Thyroid gland (tissue), 4 donors: ENCODE results near the gene IL1RL1. TPM values are rescaled to one million over a fixed set of nuclear protein-coding genes. Genes with fewer than 3 reads are reported as not detected.

Source experiments
- DNase-seq, 2 donors: peaks; one replicate each; pipeline ENCODE4 v3.0.0-alpha.2; 2019
- H3K27ac ChIP-seq, 3 donors: fragments of 200-600 bp; sonication (generic); 1 replicate in 2 of 3; 2 replicates in 1 of 3; pipeline ENCODE4 v1.5.1; 2016 to 2019; ENCODE audit warnings: mild to moderate bottlenecking in 1 of 3, moderate library complexity in 1 of 3
- H3K27me3 ChIP-seq: fragments of 200-600 bp; sonication (generic); one replicate; pipeline ENCODE4 v1.5.1; 2019
- H3K36me3 ChIP-seq, 2 donors: fragments of 200-600 bp; sonication (generic); one replicate each; pipeline ENCODE4 v1.5.1; 2016 to 2019
- H3K4me1 ChIP-seq, 2 donors: fragments of 200-600 bp; sonication (generic); one replicate each; pipeline ENCODE4 v1.5.1; 2017 to 2019
- H3K4me3 ChIP-seq, 3 donors: fragments of 200-600 bp; sonication (generic); replicated peaks in 1 of 3; 1 replicate in 2 of 3; 2 replicates in 1 of 3; pipeline ENCODE4 v1.5.1; 2016; ENCODE audit warnings: mild to moderate bottlenecking in 1 of 3
- H3K9me3 ChIP-seq: fragments of 200-600 bp; sonication (generic); one replicate; pipeline ENCODE4 v1.5.1; 2017
- POLR2A ChIP-seq, 2 donors: fragments of 450-650 bp; IDR thresholded peaks; one replicate each; pipeline ENCODE4 v1.6.1; 2017; ENCODE audit warnings: antibody characterized with exemption in 2 of 2, mild to moderate bottlenecking in 2 of 2, moderate library complexity in 1 of 2
- WGBS, 2 donors: methylation state at CpG; one replicate each; pipeline ENCODE4 v1.1.5; 2017; 5-methylcytosine and 5-hydroxymethylcytosine counted together
- intact Hi-C: fragments of 100-400 bp; cut with DNase I; formaldehyde crosslinking; loops from one replicate; pipeline ENCODE4 v1.15.1; 2023
- total RNA-seq, 4 donors: library from RNA; depleted of rRNA; stranded (reverse); fragments of >200 nt; gene quantifications; one replicate each; pipeline ENCODE4 v1.2.3, GENCODE V29; 2016
- TF ChIP-seq, protein P1 (sequence below), 6 experiments: fragments of 200-600 bp in 3 of 6; fragments of 450-650 bp in 3 of 6; sonication (generic) in 3 of 6; IDR thresholded peaks; one replicate each; pipeline ENCODE4 v1.5.1; 2016 to 2019; ENCODE audit warnings: antibody characterized with exemption in 6 of 6, mild to moderate bottlenecking in 2 of 6, inconsistent platforms in 1 of 6, moderate library complexity in 1 of 6

IL1RL1 gene
- total RNA-seq, 4 donors from 2014 or later = 1.0 to 5.0 (median 3.1) TPM

DNA sequence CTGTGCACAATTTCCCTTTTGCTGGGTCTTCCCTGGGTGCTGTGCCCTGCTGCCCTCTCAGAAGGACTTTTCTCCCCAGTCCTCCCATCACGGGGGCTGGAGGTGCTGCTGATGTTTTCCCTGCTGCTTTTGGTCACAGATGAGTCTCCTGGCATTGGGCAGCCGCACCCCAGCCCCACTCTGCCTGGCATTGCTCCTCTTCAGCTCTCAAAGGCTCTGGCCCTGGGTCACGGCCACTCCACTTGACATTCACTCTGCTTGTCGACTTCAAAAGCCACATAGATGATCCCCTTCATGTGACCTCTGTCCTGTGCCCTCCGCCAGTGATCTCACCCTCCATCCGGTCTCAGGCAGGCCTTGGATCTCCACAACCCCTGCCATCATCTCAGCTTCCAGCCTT lies 43.6 kb upstream of the IL1RL1 start:
- Histone ChIP-seq H3K4me3 (no peak overlapping the region), H3K4me1 (no peaks in the 10 kb centered on the region), H3K36me3 (no peaks in the 10 kb centered on the region), H3K27ac (no peak overlapping the region), H3K27me3 (no peaks in the 10 kb centered on the region), H3K9me3 (no peaks in the 10 kb centered on the region)
- no peak for DNase-seq
- WGBS, 2 donors = 71 to 72% methylated on average over 6 of the region's 6 CpGs
- intact Hi-C loops = loop anchor here (10.0 kb wide), 1 partner anchor 77 kb away; no protein-coding TSS in a partner anchor
- no peak for TF ChIP-seq POLR2A (IDR thresholded peaks at IDR 0.05)
- TF ChIP-seq, protein P1, sequence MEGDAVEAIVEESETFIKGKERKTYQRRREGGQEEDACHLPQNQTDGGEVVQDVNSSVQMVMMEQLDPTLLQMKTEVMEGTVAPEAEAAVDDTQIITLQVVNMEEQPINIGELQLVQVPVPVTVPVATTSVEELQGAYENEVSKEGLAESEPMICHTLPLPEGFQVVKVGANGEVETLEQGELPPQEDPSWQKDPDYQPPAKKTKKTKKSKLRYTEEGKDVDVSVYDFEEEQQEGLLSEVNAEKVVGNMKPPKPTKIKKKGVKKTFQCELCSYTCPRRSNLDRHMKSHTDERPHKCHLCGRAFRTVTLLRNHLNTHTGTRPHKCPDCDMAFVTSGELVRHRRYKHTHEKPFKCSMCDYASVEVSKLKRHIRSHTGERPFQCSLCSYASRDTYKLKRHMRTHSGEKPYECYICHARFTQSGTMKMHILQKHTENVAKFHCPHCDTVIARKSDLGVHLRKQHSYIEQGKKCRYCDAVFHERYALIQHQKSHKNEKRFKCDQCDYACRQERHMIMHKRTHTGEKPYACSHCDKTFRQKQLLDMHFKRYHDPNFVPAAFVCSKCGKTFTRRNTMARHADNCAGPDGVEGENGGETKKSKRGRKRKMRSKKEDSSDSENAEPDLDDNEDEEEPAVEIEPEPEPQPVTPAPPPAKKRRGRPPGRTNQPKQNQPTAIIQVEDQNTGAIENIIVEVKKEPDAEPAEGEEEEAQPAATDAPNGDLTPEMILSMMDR (IDR thresholded peaks at IDR 0.05) = no peak

DNA sequence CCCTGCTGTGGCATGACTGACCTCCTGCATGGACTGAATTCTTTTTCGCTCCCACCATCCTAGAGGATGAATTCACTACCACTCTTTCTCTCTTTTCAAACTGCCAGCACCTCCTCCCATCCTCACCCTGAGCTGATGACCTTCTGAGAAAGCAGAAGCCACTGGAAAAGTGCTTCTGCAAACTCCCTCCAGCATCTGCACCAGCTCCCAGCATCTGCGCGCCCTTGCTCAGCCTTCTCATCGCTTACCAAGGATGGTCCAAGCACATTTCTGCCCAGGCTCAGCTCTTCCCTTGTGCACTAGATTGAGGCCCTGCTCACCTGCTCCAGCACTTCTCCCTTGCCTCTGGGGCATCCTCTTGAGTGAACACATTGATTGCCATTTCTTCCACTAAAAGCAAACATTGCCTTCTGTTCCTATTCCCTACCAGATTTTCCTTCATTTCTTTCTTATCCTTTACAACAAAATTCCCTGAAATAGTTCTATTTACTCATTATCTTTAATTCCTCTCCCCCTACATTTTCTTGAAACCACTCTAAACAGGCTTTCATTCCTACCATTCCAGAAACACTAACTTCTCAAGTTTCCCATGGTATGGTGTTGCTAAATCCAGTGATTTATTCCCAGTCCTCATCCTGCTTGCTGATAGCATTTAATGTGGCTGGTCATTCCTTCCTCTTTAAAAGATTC lies 42.7 kb upstream of the IL1RL1 start:
- Histone ChIP-seq H3K4me1 (no peaks in the 10 kb centered on the region), H3K27me3 (no peaks in the 10 kb centered on the region), H3K36me3 (no peaks in the 10 kb centered on the region), H3K9me3 (no peaks in the 10 kb centered on the region), H3K27ac (no peak overlapping the region), H3K4me3 (no peak overlapping the region)
- no peak for DNase-seq
- 93 to 98% methylated on average over 4 of the region's 4 CpGs for WGBS, 2 donors
- TF ChIP-seq POLR2A (IDR thresholded peaks at IDR 0.05) = no peak
- TF ChIP-seq, protein P1 (IDR thresholded peaks at IDR 0.05) = no peak
- intact Hi-C loops = loop anchor here (10.0 kb wide), 1 partner anchor 76 kb away; no protein-coding TSS in a partner anchor

DNA sequence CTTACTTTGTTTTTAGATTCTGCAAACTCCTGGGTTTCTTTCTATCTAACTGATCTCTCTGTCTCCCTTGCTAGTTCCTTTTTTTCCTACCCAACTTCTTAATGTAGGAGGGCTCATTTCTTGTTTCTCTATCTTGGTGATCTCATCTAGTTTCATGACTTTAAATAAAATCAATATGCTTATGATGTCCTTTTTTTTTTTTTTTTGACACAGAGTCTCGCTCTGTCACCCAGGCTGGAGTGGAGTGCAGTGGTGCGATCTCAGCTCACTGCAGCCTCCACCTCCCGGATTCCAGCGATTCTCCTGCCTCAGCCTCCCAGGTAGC lies 42.2 kb upstream of the IL1RL1 start:
- 95% methylated on average over 4 of the region's 4 CpGs for WGBS, 2 donors
- no peak overlapping the region for H3K4me3 ChIP-seq
- no peak overlapping the region for H3K27ac ChIP-seq
- no peak for TF ChIP-seq POLR2A (IDR thresholded peaks at IDR 0.05)
- TF ChIP-seq, protein P1 (IDR thresholded peaks at IDR 0.05) = no peak
- H3K4me1 ChIP-seq = no peaks in the 10 kb centered on the region
- H3K36me3 ChIP-seq = no peaks in the 10 kb centered on the region
- no peaks in the 10 kb centered on the region for H3K9me3 ChIP-seq
- no peak for DNase-seq
- H3K27me3 ChIP-seq = no peaks in the 10 kb centered on the region
- intact Hi-C loops = loop anchor here (10.0 kb wide), 1 partner anchor 76 kb away; no protein-coding TSS in a partner anchor

DNA sequence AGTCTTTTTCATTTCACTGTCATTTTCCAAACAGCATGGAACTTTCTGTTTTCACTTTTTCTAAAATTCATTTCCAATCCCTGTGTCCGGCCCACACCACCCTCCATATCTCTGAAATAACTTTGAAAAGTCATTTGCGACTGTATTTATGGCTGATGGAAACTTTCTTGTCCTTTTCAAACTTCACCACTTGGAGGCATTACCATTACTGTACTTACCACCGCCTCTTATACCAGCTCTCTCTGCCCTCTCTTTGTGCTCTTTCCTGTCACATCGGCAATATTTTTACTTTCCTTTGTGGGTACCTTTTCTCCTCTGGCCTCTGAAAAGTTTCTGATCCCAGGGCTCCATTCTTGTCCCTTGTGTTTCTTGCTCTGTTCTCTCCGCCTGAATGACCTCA lies 39.5 kb upstream of the IL1RL1 start:
- Histone ChIP-seq H3K4me1 (no peaks in the 10 kb centered on the region), H3K4me3 (no peak overlapping the region), H3K27me3 (no peaks in the 10 kb centered on the region), H3K36me3 (no peaks in the 10 kb centered on the region), H3K27ac (no peak overlapping the region), H3K9me3 (no peaks in the 10 kb centered on the region)
- WGBS, 2 donors = 72 to 76% methylated on average over 5 of the region's 5 CpGs
- no peak for TF ChIP-seq POLR2A (IDR thresholded peaks at IDR 0.05)
- TF ChIP-seq, protein P1 (IDR thresholded peaks at IDR 0.05) = no peak
- no peak for DNase-seq
- intact Hi-C loops = no loop called here

DNA sequence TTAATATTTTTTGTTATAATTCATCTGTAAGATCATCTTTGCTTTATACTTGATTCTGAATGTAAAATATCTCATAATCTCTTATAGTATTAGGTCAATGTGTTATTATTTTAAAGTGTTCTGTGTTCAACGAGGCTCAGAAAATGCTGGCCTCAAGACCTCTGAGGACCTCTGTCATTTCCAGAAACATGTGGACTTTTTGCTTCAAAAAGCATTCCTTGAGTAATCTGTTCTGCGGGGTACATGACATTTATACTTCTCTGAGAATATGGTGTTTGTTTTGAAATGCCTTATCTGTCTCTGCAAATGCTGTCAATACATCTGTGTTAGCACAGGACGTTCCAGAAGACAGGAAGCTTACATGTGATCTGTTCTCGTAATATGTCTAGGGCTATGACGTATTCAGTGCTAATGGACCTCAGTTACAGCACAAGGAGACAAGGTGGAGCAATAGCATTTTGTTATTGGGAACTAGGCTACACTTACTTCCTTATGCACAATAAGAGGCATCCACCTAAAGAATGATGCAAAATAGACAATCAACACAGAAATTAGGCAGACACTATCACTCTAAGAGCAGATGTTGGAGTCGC lies 37.6 kb upstream of the IL1RL1 start:
- Histone ChIP-seq H3K36me3 (no peaks in the 10 kb centered on the region), H3K9me3 (no peaks in the 10 kb centered on the region), H3K4me3 (no peak overlapping the region), H3K4me1 (no peaks in the 10 kb centered on the region), H3K27ac (no peak overlapping the region), H3K27me3 (no peaks in the 10 kb centered on the region)
- 67 to 70% methylated on average over 6 of the region's 6 CpGs for WGBS, 2 donors
- no peak for TF ChIP-seq POLR2A (IDR thresholded peaks at IDR 0.05)
- no peak for DNase-seq
- intact Hi-C loops = no loop called here
